CD4-positive, alpha-beta T cell (primary cell): ENCODE measurements around the gene OR2L8. TPM values are rescaled to one million over a fixed set of nuclear protein-coding genes. Genes with fewer than 3 reads are reported as not detected.
"Not testable (repeated sequence)": the region's sequence is repeated elsewhere in the genome, so short reads cannot be mapped to it uniquely, and the experiment has no call there.

Experiments
- ATAC-seq: fragments of 200-7000 bp; cut with Tn5 transposase; one replicate; pipeline ENCODE4 v1.10.0; 2022; ENCODE audit warnings: mild to moderate bottlenecking; ENCODE audit not compliant: poor library complexity
- CTCF ChIA-PET: fragments of 350-600 bp; sonication (Branson Sonifier 250); formaldehyde crosslinking; loops from one replicate; lab custom pipeline; 2021; ENCODE audit warnings: antibody characterized with exemption, inconsistent platforms; lab: Charles Lee
- POLR2A ChIA-PET: fragments of 350-600 bp; sonication (Branson Sonifier 250); formaldehyde crosslinking; loops from one replicate; lab custom pipeline; 2021; ENCODE audit warnings: antibody characterized with exemption, inconsistent platforms; lab: Charles Lee
- DNase-seq, 14 experiments: peaks; one replicate each; pipeline ENCODE4 v3.0.0-alpha.2; 2013 to 2020; ENCODE audit warnings: mixed read lengths in 2 of 14
- H3K27ac ChIP-seq, 2 donors: one replicate each; pipeline versions ENCODE4 v1.5.1 to v1.7.0; 2013; ENCODE audit warnings: low read length in 2 of 2, low read depth in 1 of 2, mild to moderate bottlenecking in 1 of 2
- H3K27me3 ChIP-seq, 2 experiments: 1 replicate in 1 of 2; 2 replicates in 1 of 2; pipeline versions ENCODE4 v1.6.1 to v1.7.0; 2013; ENCODE audit warnings: low read length in 2 of 2, control low read depth in 1 of 2, mild to moderate bottlenecking in 1 of 2, moderate library complexity in 1 of 2; ENCODE audit not compliant: insufficient read depth in 2 of 2, control insufficient read depth in 1 of 2
- H3K36me3 ChIP-seq: one replicate; pipeline ENCODE4 v1.6.1; 2013; ENCODE audit warnings: low read length, control low read depth; ENCODE audit not compliant: insufficient read depth
- H3K4me1 ChIP-seq: one replicate; pipeline ENCODE4 v1.6.1; 2013; ENCODE audit warnings: low read length, control low read depth; ENCODE audit not compliant: insufficient read depth
- H3K4me3 ChIP-seq: one replicate; pipeline ENCODE4 v1.5.1; 2013; ENCODE audit warnings: mild to moderate bottlenecking, low read length, moderate library complexity
- H3K9me3 ChIP-seq, 2 experiments: 1 replicate in 1 of 2; 2 replicates in 1 of 2; pipeline versions ENCODE4 v1.6.1 to v1.7.0; 2013; ENCODE audit warnings: low read length in 2 of 2, mild to moderate bottlenecking in 2 of 2, control low read depth in 1 of 2, moderate library complexity in 1 of 2; ENCODE audit not compliant: control insufficient read depth in 1 of 2, insufficient read depth in 1 of 2
- H3K27ac Mint-ChIP-seq: one replicate; pipeline ENCODE4 v1.8.0; 2020; ENCODE audit warnings: mixed read lengths
- H3K27me3 Mint-ChIP-seq: one replicate; pipeline ENCODE4 v1.8.0; 2021; ENCODE audit warnings: mixed read lengths
- H3K36me3 Mint-ChIP-seq: one replicate; pipeline ENCODE4 v1.8.0; 2021; ENCODE audit warnings: low read depth, mixed read lengths
- H3K4me1 Mint-ChIP-seq: one replicate; pipeline ENCODE4 v1.8.0; 2021; ENCODE audit warnings: low read depth, mixed read lengths
- H3K4me3 Mint-ChIP-seq: one replicate; pipeline ENCODE4 v1.8.0; 2020; ENCODE audit warnings: mild to moderate bottlenecking, mixed read lengths
- H3K9me3 Mint-ChIP-seq: one replicate; pipeline ENCODE4 v1.8.0; 2020; ENCODE audit warnings: mixed read lengths
- CTCF ChIP-seq: fragments of 200-600 bp; IDR thresholded peaks from one replicate; pipeline ENCODE4 v1.8.0; 2022; ENCODE audit warnings: antibody characterized with exemption, mild to moderate bottlenecking
- intact Hi-C, 2 experiments: fragments of 100-400 bp; cut with DNase I in 1 of 2; cut with micrococcal nuclease in 1 of 2; formaldehyde crosslinking; loops; one replicate each; pipeline versions ENCODE4 v1.15.1 to v1.9.0; 2023 to 2025; cut with DNase I, micrococcal nuclease
- total RNA-seq, 174 experiments: library from RNA in 2 of 174; stranded (reverse) in 2 of 174; gene quantifications; one replicate each; pipeline ENCODE4 v1.2.3 and lab custom pipeline; 2021 to 2026

Gene OR2L8
- total RNA-seq, 2 experiments from 2014 or later = 0.55 to 0.78 TPM

DNA sequence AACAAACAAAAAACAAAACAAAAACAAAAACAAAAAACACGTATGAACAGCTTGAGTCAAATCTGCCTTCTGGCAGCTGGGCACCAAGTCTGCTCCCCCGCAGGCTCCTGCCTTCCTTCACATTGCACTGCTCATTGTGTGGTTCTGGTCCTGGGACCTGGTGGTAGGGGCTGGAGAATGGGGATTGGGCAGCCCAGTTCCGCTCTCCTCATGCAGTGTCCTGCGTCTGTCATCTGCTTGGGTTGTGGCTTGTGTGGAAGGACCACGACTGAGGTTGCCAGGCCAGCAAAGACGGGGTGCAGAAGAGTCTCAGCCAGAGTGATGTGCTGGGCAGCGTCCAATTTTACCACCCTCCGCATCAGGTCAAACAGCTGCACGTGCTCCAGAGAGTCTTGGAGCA is 12.9 kb upstream of the OR2L8 start:
- DNase-seq = peak in 2 of 14 experiments; percentile 1 to 9
- Mint-ChIP-seq H3K27ac (no peak overlapping the region), H3K4me3 (peak overlapping the region; percentile 36), H3K27me3 (no peaks in the 10 kb centered on the region), H3K9me3 (peaks cover 3% of the 10 kb centered on the region), H3K36me3 (no peaks in the 10 kb centered on the region), H3K4me1 (peaks cover 6% of the 10 kb centered on the region)
- intact Hi-C loops = loop anchor here (2.0 kb wide), 2 partner anchors 751 to 873 kb away; no protein-coding TSS in a partner anchor
- ATAC-seq = no peak
- Histone ChIP-seq H3K27me3 (no peaks in the 10 kb centered on the region), H3K36me3 (no peaks in the 10 kb centered on the region), H3K4me3 (no peak overlapping the region), H3K27ac (no peak overlapping the region), H3K4me1 (peaks cover 8% of the 10 kb centered on the region), H3K9me3 (peaks cover 0 to 22% of the 10 kb centered on the region in 2 experiments)
- ChIA-PET CTCF (no interaction called here), POLR2A (no interaction called here)
- TF ChIP-seq CTCF = no peak

DNA sequence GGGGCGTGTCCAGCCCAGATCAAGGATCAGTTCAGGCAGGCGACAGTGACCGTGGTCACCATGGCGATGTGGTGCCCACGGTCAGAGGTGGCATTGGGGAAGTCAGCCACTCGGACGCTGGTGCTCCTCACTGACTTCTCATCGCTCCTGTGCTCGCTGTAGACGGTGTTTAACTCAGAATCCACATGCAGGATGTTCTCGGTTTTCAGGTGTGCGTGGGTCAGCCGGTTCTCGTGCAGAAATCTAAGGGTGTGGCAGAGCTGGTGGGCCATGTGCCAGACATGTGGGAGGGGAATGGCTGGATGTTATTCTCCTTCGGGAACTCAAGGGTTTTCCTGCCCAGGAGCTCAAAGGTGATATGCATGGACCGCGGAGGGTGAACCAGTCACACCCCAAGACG is 12.2 kb upstream of the OR2L8 start:
- POLR2A ChIA-PET = no interaction called here
- Mint-ChIP-seq H3K27ac (no peak overlapping the region), H3K4me3 (peak overlapping the region; percentile 36)

GRCh38 chr1:247936965-247937734 is 11.5 kb upstream of the OR2L8 start:
- not testable (repeated sequence) for H3K36me3 Mint-ChIP-seq

More for the DNA sequence above, 12.2 kb upstream of the OR2L8 start:
- Histone ChIP-seq H3K27ac (no peak overlapping the region), H3K9me3 (peaks cover 0 to 22% of the 10 kb centered on the region in 2 experiments), H3K27me3 (no peaks in the 10 kb centered on the region), H3K4me3 (no peak overlapping the region), H3K4me1 (peaks cover 8% of the 10 kb centered on the region), H3K36me3 (no peaks in the 10 kb centered on the region)
- Mint-ChIP-seq H3K27me3 (no peaks in the 10 kb centered on the region), H3K36me3 (no peaks in the 10 kb centered on the region), H3K4me1 (peaks cover 6% of the 10 kb centered on the region), H3K9me3 (peaks cover 3% of the 10 kb centered on the region)
- TF ChIP-seq CTCF = no peak
- intact Hi-C loops = loop anchor here (2.0 kb wide), 2 partner anchors 750 to 872 kb away; no protein-coding TSS in a partner anchor
- DNase-seq = peak in 2 of 14 experiments; percentile 2 to 18
- CTCF ChIA-PET = no interaction called here
- ATAC-seq = no peak

More at GRCh38 chr1:247936965-247937734, 11.5 kb upstream of the OR2L8 start:
- H3K4me1 ChIP-seq, H3K27ac ChIP-seq, H3K27me3 ChIP-seq, CTCF ChIA-PET, H3K36me3 ChIP-seq, H3K4me1 Mint-ChIP-seq, H3K27me3 Mint-ChIP-seq, H3K9me3 Mint-ChIP-seq: not testable (repeated sequence)
- Histone ChIP-seq H3K9me3 (peaks cover 0 to 22% of the 10 kb centered on the region in 2 experiments), H3K4me3 (peak overlapping the region; percentile 67)
- H3K4me3 Mint-ChIP-seq = peak overlapping the region; percentile 88
- intact Hi-C loops = loop anchor here (1.0 to 2.0 kb wide), 3 partner anchors 750 to 872 kb away; no protein-coding TSS in a partner anchor
- POLR2A ChIA-PET = interaction anchor here (1.1 kb wide), 1 partner anchor 30 kb away, joined by 4 read pairs; no protein-coding TSS in a partner anchor
- TF ChIP-seq CTCF = peak; percentile 88
- peak; percentile 25 to 94 (median 82) for DNase-seq
- H3K27ac Mint-ChIP-seq = peak overlapping the region; percentile 39
- peak; percentile 95 for ATAC-seq
